Fibroblast of mammary gland (primary cell): ENCODE measurements around the gene POU2AF1.

Source experiments
- DNase-seq: peaks from one replicate; pipeline ENCODE4 v3.0.0-alpha.2; 2010; ENCODE audit warnings: low read depth
- H3K4me3 ChIP-seq: 2 replicates; pipeline ENCODE4 v1.5.1; 2011; ENCODE audit warnings: low read depth, mild to moderate bottlenecking, low read length, moderate library complexity; ENCODE audit not compliant: control insufficient read depth
- CTCF ChIP-seq: conservative IDR thresholded peaks from 2 replicates; pipeline ENCODE4 v1.5.1; 2011; ENCODE audit warnings: low read depth, low read length, inconsistent platforms; ENCODE audit not compliant: control insufficient read depth, insufficient read depth

POU2AF1 gene

GRCh38 chr11:111378185-111378860 lies 752 bp downstream of the POU2AF1 start:
- no peak for TF ChIP-seq CTCF
- no peak for DNase-seq
- H3K4me3 ChIP-seq, result no peak overlapping the region

GRCh38 chr11:111376181-111376871 lies 2.7 kb downstream of the POU2AF1 start:
- TF ChIP-seq CTCF, result no peak
- H3K4me3 ChIP-seq, result no peak overlapping the region
- no peak for DNase-seq

GRCh38 chr11:111373590-111373989 lies 5.5 kb downstream of the POU2AF1 start:
- no peak for DNase-seq
- TF ChIP-seq CTCF, result no peak
- no peak overlapping the region for H3K4me3 ChIP-seq

GRCh38 chr11:111372538-111372937 lies 6.5 kb downstream of the POU2AF1 start:
- no peak for DNase-seq
- H3K4me3 ChIP-seq, result no peak overlapping the region
- no peak for TF ChIP-seq CTCF

- no peak overlapping the region for H3K4me3 ChIP-seq
- DNase-seq, result no peak
- no peak for TF ChIP-seq CTCF
Measured at GRCh38 chr11:111370902-111371578, 8.0 kb downstream of the POU2AF1 start.

- H3K4me3 ChIP-seq, result no peak overlapping the region
- DNase-seq, result no peak
- no peak for TF ChIP-seq CTCF
Measured at GRCh38 chr11:111370270-111370901, 8.7 kb downstream of the POU2AF1 start.
